NCI-H2196 (cell line): ENCODE results near the gene CMIP.

Experiments used
- DNase-seq: peaks from one replicate; lab custom pipeline; 2025; ENCODE audit not compliant: unreplicated experiment; lab: John Stamatoyannopoulos, UW

The CMIP gene

DNA sequence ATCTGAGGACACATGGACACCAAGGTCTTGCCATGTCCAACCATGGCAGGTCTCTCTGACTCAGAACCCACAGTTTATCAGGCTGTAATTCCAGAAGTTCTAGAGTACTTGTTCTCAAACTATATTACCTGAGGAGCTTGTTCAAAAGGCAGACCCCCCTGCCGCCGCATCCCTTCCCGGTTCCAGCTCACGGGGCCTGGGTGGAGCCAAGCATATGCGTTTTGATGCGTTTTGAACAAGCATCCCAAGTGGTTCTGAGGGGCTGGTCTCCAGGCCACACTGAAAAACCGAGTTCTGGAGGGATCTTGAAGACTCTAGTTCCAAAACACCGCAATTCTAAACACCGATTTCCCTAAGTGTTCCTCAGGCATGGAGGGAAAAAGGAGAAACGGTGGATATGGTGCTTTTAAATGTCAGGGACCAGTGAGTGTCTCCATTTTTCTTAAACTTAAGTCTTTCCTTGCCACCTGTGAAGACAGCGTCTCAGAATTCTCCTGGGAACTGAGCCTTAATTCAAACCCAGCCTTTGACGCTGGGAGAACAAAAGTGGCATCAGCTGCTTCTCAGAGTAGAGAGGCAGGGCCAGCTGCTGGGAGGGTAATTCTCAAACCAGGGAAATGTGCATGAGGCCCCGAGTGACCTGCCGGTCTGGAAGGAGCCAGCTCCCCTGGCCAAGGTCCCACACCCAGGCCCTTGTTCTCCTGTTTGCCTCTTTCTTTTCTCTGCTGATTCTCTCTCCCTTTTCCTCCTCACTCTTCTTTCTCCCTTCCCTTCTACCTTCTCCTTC, 250.1 kb downstream of the CMIP start:
- DNase-seq, result no peak

DNA sequence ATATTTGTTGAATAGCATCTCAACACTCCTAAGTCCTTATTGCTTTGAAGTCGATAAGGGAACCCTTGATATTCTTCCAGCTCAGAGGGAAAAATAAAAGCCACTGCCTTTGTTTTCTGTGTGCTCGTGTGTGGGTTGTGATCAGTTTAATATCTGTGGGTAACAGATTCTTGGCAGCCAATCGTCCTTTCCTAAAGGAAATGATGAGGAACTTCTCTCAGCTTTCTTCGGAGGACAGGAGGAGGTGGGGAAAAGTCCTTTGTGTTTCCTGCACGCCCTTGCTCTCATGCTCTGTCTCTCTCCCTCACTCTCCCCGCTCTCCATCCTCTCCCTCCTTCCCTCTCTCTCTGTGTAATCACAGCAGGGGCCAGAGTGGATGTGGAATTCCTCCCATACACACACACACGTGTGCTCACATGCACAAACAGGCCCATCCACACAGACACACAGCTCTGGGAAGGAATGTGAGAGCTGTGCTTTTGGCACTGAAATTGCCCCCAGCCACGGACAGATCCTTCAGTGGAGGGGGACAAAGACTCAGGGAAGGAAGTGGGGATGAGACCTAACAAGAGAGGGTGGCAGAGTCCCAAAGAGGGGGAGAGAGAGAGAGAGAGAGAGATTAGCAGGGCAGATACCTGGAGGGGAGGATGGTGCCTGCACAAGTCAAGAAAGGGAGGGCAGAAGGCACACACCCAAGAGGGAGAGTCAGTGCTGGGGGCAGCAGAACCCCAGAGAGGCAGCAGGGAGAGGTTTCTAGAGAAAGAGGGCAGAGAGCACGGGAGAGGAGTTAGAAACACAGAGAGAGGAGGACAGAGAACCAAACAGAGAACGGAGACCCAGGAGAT, 250.9 kb downstream of the CMIP start:
- no peak for DNase-seq

DNA sequence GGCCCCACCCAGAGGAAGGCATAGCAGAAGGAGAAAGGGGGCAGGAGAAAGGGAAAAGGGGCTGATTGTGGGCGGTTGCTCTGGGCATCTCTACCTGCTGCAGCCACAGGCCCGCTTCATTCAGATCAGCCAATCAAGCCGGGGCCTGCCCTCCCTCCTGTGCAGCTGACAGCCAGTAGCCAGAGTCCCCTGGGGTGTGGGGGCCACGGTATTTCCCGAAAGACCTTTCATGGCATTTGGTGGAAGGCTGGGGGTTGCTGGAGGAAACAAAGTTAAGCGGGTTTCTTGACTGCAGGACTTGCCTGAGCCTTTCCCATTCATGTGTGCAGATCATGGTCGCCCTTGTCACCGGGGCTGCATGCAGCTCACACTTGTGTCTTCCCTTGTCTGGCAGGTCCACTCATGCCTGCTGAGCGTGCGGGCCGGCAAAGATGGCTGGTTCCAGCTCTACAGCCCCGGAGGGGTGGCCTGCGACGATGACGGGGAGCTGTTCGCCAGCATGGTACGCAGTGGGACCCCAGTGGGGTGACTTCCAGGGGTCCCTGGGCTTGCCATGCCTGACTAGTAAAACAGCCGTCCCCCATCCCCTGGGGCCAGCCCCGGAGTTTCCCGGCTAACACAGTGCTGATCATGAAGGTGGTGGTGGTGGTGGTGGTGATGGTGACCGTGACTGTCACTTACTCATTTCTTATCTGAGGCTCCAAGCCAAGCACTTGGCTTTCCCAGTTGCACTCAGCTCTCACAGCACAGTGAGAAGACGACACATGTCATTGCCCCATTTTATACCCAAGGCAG, 251.8 kb downstream of the CMIP start:
- DNase-seq, result no peak

DNA sequence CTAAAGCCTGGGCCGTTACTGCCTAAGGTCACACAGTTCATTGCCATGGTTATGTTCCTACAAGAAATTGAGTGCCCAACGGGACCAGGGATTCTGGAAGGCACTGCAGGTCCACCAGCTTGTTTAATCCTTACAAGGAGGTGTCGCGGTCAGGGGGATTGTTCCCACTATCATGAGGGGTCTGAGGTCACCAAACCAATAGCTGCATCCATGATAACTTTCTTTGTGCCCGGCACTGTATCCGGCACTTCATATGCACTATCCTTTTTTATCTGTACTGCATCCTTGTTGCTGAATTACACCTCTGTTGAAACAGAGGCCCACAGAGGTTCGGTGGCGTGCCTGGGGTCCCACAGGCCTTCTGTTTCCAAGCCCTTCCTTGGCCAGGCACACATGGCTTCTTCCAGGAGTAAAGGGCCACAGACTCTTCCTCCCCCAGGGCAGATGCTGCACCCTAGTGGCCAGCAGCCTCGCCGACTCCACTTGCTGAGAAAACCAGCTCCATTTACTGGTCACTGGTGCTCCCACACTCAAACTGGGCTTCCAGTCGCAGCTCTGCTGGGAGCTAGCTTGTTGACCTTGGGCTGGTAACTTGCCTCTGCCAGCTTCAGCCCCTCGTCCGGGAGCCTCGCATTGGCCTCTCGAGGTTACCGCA, 252.5 kb downstream of the CMIP start:
- peak; percentile 23 for DNase-seq

DNA sequence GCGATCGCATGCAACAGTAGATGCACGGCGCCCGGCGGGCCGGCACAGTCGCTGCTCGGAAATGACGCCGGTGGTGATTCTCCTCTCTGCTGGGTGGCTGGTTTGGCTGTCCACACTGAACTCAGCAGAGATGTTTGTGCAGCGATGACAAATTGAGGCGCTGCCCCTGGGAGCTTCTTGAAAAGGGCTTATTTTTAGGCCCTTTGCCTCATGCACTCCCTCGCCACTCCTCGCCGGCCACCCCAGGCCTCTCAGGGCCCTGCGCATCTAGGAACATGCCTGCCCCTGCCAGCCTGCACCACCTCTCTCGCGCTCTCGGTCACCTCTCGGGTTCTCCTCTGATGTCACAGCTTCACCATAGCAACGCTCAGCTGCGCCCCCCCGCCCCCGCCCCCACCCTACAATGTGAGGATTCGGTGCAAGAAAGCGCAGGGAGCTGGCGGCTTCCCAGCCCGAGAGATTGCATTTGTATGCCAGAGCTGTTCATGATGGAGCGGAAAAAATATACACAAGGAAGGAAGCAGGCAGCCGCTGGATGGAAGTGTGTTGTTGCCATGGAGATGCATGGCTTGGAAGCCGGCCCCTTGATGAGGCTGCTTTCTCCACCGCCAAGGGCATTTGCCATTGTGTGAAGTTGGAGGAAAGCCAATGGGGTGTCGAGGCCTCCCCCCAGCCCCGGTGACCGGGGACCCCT, 253.2 kb downstream of the CMIP start:
- no peak for DNase-seq

DNA sequence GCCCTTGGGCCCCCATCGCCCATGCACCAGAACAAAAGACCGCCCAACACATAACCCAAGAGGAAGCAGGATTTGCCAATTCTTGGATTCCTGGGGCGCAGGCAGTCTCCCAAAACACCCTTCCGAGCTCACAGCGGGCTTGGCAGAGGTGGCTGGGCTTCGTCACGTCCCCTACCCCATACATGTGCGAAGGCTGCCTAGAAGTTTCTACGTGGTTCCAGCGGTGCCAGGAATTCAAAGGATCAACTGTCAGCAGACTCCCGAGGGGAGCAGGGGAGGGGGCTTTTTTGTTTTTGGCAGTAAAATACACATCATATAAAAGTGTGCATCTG, 253.7 kb downstream of the CMIP start:
- DNase-seq, result no peak

DNA sequence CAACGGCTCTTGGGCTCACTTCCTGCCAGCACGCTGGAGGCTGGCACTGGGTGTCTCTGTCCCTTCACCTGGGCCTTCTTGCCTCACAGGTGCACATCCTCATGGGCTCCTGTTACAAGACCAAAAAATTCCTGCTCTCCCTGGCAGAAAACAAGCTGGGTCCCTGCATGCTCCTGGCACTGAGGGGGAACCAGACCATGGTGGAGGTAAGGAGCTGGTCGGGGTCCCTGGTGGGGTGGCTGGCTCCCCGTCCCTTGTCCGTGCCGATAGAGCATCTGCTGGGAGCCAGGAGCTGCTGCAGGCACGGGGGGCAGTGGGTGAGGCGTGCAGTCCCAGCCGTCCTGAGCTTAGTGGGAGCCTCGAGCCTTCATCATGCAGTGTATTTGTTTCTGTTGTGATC, 255.0 kb downstream of the CMIP start:
- no peak for DNase-seq

DNA sequence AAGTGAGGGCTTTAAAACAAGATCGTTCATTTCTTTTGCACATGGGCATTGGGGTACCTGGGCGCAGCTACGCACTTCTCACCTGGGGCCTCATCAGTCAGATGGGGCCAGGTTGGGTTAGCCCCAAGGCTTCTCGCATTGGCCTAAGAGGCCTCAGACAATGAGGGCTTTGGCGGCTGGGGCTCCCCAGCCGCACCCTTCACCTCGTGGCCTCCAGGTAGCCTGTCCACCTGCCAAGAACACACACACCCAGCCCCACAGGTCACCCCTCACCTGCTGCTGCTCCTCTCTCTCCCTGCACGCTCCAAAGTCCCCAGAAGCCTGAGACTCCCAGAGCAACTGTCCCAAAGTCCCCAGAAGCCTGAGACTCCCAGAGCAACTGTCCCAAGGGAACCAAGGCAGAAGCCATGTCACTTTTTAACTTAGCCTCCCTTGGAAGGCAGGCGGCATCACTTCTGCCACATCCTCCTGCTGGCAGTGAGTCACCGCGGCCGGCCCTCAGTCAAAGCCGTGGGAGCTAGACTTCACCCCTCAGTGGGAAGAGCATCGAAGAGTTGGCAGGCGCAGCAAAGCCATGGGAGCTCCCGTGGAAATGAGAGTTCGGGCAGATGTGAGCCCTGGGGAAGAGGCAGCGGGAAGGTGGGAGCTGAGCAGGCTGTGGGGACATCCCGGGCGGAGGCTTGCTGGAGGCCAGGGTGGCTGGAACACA, 255.6 kb downstream of the CMIP start:
- DNase-seq, result no peak

DNA sequence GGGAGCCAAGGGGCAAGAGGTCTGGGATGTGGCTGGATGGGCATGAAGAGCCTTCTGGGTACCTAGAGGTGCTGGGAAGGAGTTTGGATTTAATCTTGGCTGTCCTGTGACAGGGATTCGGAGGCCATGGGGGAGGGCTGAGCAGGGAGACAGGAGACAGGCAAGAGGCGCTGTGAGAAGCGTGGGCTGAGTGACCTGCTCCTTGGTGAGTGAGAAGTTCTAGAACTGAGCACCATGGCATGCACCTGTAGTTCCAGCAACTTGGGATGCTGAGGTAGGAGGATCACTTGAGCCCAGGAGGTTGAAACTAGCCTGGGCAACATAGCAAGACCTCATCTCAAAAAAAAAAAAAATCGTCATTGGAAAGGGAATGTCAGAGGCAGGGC, 256.2 kb downstream of the CMIP start:
- DNase-seq, result no peak

DNA sequence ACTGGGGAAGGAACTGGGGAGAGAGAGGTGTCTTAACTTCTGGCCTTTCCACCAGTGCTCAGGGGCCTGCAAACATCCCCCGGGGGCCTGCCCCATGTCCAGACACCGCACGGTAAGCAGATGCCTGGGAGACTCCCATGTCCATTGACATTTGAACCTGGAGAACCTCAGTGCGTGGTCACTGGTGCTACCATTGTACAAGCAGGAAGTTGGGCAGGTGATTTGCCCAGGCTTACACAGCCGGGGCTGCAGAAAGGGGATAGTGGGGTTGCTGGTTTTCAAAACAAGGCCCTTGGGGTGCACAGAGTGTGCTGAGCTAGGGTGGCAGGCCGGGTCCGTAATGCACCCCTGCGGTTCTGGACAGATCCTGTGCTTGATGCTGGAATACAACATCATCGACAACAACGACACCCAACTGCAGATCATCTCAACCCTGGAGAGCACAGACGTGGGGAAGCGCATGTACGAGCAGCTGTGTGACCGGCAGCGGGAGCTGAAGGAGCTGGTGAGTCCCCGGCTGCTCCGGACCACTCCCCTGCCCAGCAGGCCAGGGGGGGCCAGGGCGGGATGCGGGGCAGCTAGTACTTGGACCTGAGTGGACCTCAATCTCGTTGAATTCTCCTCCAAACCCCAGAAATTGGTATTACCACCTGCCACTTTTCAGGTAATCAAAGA, 256.8 kb downstream of the CMIP start:
- DNase-seq, result no peak

DNA sequence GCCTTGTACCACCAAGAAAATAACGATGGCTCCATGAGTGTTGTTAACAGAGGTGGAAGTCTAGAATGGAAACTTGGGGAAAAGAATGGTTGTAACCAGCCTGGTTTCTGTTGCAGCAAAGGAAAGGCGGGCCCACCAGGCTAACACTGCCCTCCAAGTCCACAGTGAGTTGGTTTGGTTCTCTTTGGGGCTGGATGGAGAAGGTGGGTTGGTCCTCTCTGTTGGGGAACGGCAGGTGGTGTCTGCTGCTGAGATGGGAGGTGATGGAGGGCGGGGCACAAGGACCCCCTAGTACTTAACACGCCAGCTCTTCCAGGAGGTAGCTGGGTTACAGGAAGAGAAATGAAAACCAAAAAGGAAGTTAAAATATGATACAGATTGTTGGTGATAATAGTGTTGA, 257.9 kb downstream of the CMIP start:
- no peak for DNase-seq

DNA sequence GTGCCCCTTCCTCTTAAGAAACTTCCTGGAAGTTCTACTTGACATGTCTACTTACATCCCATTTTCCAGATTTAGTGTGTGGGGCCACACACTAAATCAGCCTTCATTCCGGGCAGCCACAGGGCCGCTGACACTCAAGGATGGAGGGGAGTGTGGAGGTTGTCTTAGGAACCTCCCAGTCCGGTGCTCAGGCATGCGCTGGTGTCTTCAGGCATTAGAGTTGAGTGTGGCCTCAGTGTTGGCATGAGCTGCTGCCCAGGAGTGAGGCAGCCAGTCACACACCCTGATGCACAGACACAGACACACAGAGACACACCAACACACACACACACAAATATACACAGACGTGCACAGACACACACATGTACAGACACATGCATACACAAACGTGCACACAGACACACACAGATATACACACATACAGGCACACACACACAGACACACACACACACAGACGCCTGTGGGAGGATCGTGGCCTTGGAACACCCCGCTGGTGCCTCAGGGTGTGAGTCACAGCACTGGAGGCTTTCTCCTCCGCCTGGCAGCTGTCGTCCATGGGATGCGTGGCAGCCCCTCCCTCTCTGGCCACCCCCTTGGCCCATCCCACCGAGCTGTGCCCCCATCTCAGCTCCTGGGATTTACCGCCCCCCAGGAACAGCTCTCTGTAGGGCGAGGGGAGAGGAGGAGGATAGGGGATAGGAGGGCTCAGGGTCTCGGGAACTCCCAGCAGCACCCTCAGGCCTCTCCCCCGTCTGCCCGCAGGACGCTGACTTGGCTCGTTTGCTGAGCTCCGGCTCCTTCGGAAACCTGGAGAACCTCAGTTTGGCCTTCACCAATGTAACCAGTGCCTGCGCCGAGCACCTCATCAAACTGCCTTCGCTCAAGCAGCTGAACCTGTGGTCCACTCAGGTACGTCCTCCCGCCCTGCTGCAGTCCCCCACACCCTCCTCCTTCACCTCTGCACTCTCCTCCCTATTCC, 258.9 kb downstream of the CMIP start:
- no peak for DNase-seq

DNA sequence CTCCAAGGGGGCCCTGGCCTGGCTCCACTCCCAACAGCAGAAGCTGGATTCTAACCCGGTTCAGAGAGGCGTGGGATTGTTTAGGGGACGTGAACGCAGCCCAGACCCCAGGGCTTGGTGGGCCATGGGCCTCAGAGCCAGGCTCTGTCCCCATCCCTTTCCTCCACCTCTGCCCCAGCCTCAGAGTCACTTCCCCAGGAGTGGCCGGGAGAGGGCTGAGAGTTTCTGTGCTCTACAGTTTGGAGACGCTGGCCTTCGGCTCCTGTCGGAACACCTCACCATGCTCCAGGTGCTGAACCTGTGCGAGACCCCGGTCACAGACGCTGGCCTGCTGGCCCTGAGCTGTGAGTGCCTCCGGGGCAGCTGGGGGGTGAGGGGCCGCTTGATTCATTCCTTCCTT, 260.7 kb downstream of the CMIP start:
- no peak for DNase-seq

DNA sequence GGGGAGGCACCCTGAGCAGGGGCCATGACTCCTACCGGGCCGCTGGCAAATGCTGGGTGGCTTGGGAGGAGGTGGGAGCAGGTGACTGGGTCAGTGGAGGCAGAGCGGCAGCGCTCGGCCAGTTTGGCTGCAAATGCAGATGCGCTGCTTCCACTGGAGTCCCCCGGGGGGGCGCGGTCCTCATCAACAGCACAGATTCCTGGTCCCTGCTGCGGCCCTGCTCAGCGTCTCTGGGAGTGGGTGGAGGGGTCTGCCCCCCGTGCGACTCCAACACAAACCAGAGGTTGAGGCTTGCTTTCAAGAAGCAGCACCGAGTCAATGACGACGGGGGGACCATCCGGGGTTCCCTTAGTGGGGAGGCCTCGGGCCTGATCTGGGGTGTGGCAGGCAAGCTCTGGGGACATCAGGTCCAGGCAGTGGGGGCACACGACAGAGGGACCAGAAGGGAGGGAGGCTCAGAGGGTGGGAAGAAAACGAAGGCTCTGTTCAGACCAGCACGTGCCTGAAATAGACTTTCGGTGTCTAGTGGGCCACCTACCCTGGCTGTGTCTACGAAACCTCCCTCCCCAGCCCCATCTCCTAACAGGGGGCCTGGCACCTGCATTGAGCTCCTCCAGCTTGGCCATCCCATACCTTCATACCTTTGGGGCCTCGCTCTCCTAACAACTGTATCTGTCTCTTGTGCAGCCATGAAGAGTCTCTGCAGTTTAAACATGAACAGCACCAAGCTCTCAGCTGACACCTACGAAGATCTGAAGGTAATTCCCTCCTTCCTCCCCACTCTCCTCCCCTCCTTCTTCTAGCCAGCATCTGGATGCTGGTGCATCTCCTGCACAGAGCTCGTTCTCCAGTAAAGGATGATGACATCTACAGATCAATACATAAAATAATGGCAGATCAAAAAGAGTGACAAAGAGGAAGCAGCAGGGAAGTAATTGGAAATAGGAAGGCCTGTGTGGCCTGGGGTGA, 262.0 kb downstream of the CMIP start:
- no peak for DNase-seq

DNA sequence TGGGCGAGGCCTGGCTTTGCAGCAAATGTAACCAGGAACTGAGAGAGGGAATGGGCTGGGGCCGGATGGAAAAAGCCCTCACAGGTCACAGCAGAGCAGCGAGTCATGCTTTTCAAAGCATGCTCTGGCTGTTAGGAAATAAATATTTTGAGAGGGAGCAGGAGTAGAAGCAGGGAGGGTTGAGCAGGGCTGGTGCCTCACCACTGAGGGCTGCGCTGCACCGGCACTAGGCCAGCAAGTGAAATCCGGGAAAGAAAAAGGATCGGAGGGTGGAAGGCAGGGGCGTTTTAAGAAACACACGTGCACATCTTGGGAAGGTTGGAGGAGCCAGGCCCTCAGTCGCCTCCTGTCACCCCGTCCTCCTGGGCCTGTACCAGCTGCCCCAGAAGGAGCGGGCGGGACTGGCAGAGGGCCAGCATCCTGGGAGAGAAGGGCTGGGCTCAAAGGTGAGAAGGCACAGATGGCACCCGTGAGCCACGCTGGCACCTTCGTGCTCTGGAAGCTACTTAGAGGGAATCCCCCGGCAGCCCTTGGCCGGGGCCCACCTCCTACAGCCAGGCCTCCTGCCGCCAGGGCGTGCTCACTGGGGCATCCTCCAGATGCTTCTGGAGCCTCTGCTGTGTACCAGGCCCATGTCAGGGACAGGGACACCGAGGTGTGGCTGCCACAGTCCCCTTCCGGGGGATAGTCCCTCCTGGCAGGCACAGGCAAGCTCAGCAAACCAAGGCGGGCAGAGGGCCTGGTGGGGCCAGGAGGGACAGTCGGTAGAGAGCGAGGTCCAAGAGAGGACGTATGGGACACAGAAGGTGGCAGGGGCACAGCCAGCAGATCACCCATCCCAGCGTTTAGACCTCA, 263.0 kb downstream of the CMIP start:
- peak; percentile 29 for DNase-seq
